Choroid plexus epithelial cell (primary cell): Measurements from ENCODE around the gene BAAT.

Experiments used
- DNase-seq: peaks from one replicate; pipeline ENCODE4 v3.0.0-alpha.2; 2010; ENCODE audit warnings: low read depth
- H3K4me3 ChIP-seq: 2 replicates; pipeline ENCODE4 v1.5.1; 2011; ENCODE audit warnings: low read depth, mild to moderate bottlenecking, control low read depth, low read length, moderate library complexity
- CTCF ChIP-seq: conservative IDR thresholded peaks from 2 replicates; pipeline ENCODE4 v1.5.1; 2011; ENCODE audit warnings: low read depth, mild to moderate bottlenecking, control low read depth, inconsistent platforms, low read length, moderate library complexity

BAAT gene

GRCh38 chr9:101398930-101399642 lies 14.3 kb upstream of the BAAT start:
- TF ChIP-seq CTCF: no peak
- peak; percentile 20 for DNase-seq
- H3K4me3 ChIP-seq: peak overlapping the region; percentile 78

GRCh38 chr9:101398068-101398929 lies 13.5 kb upstream of the BAAT start, which contains the start of the genes MRPL50 and ZNF189:
Gene MRPL50, minus strand, starts transcription at chr9:101398618. Its CDS starts 26 bp downstream, at chr9:101398592.
Gene ZNF189, plus strand, starts transcription at chr9:101398851. Its CDS starts 306 bp downstream, at chr9:101399157.
- H3K4me3 ChIP-seq: peak within 1 kb of the TSS; percentile 86
- DNase-seq: peak; percentile 100
- no peak for TF ChIP-seq CTCF

- DNase-seq: no peak
- no peak for TF ChIP-seq CTCF
- peak overlapping the region; percentile 86 for H3K4me3 ChIP-seq
Observed at GRCh38 chr9:101397746-101398067, 12.9 kb upstream of the BAAT start.

GRCh38 chr9:101394687-101395086 lies 9.9 kb upstream of the BAAT start:
- TF ChIP-seq CTCF: no peak
- no peak overlapping the region for H3K4me3 ChIP-seq

GRCh38 chr9:101393135-101393534 lies 8.3 kb upstream of the BAAT start:
- no peak for DNase-seq
- no peak for TF ChIP-seq CTCF
- H3K4me3 ChIP-seq: no peak overlapping the region

More at GRCh38 chr9:101394687-101395086, 9.9 kb upstream of the BAAT start:
- DNase-seq: no peak

- TF ChIP-seq CTCF: peak; percentile 59
- H3K4me3 ChIP-seq: no peak overlapping the region
- DNase-seq: peak; percentile 30
Observed at GRCh38 chr9:101388507-101388993, 3.7 kb upstream of the BAAT start.
